Endothelial cell (in vitro differentiated cells): ENCODE data around the gene RIBC1. TPM values are rescaled to one million over a fixed set of nuclear protein-coding genes. Genes with fewer than 3 reads are reported as not detected.

Experiments used
- DNase-seq: peaks from one replicate; pipeline ENCODE4 v3.0.0; 2021; ENCODE audit warnings: low spot score
- H3K27ac Mint-ChIP-seq: one replicate; pipeline ENCODE4 v1.8.0; 2021; ENCODE audit warnings: mixed read lengths, inconsistent platforms; ENCODE audit not compliant: unreplicated experiment
- H3K27me3 Mint-ChIP-seq: one replicate; pipeline ENCODE4 v1.8.0; 2021; ENCODE audit warnings: mild to moderate bottlenecking, moderate library complexity, mixed read lengths, inconsistent platforms; ENCODE audit not compliant: unreplicated experiment
- H3K36me3 Mint-ChIP-seq: one replicate; pipeline ENCODE4 v1.8.0; 2021; ENCODE audit warnings: mild to moderate bottlenecking, low read depth, mixed read lengths, inconsistent platforms; ENCODE audit not compliant: unreplicated experiment
- H3K4me1 Mint-ChIP-seq: one replicate; pipeline ENCODE4 v1.8.0; 2021; ENCODE audit warnings: mild to moderate bottlenecking, mixed read lengths, inconsistent platforms; ENCODE audit not compliant: unreplicated experiment
- H3K4me3 Mint-ChIP-seq: one replicate; pipeline ENCODE4 v1.8.0; 2021; ENCODE audit warnings: mild to moderate bottlenecking, mixed read lengths, inconsistent platforms; ENCODE audit not compliant: unreplicated experiment
- H3K9me3 Mint-ChIP-seq: one replicate; pipeline ENCODE4 v1.8.0; 2021; ENCODE audit warnings: mixed read lengths, inconsistent platforms; ENCODE audit not compliant: unreplicated experiment
- total RNA-seq: library from RNA; stranded (reverse); fragmentation: NEBNext Ultra II Directional; extraction: Animal tissue kit (Norgen Biotek cat#: 25700); gene quantifications from one replicate; pipeline ENCODE4 v1.2.1, GENCODE V29; 2021; ENCODE audit not compliant: unreplicated experiment
- TF ChIP-seq, protein P1 (sequence below): fragments of 200-600 bp; sonication (generic); IDR thresholded peaks from one replicate; pipeline ENCODE4 v1.5.0; 2021; ENCODE audit warnings: antibody characterized with exemption; ENCODE audit not compliant: unreplicated experiment

The RIBC1 gene
- total RNA-seq, 1 donor from 2014 or later: 0.97 TPM

DNA sequence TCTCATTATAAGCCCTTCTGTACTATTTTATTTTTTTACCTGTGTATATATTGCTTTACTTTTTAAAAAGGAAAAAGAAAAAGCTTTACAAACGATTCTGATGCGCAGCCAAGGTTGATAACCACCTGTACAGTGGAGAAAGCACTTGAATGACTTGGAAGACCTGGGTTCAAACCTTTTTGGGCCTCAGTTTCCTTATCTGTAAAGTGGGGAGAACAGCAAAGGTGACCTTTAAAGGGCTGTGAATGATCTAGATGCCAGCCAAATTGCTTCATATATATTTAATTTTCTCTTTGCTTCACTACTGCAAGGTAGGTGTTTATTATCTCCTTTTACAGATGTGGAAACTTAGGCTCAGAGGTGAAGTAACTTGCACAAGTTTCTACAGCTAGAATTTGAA, 45.2 kb upstream of the RIBC1 start:
- H3K27ac Mint-ChIP-seq: no peak overlapping the region
- H3K36me3 Mint-ChIP-seq: peaks cover 35% of the 10 kb centered on the region
- H3K27me3 Mint-ChIP-seq: peaks cover 2% of the 10 kb centered on the region
- no peaks in the 10 kb centered on the region for H3K9me3 Mint-ChIP-seq
- DNase-seq: no peak
- H3K4me3 Mint-ChIP-seq: no peak overlapping the region
- peaks cover 6% of the 10 kb centered on the region for H3K4me1 Mint-ChIP-seq
- TF ChIP-seq, protein P1, sequence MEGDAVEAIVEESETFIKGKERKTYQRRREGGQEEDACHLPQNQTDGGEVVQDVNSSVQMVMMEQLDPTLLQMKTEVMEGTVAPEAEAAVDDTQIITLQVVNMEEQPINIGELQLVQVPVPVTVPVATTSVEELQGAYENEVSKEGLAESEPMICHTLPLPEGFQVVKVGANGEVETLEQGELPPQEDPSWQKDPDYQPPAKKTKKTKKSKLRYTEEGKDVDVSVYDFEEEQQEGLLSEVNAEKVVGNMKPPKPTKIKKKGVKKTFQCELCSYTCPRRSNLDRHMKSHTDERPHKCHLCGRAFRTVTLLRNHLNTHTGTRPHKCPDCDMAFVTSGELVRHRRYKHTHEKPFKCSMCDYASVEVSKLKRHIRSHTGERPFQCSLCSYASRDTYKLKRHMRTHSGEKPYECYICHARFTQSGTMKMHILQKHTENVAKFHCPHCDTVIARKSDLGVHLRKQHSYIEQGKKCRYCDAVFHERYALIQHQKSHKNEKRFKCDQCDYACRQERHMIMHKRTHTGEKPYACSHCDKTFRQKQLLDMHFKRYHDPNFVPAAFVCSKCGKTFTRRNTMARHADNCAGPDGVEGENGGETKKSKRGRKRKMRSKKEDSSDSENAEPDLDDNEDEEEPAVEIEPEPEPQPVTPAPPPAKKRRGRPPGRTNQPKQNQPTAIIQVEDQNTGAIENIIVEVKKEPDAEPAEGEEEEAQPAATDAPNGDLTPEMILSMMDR: no peak

DNA sequence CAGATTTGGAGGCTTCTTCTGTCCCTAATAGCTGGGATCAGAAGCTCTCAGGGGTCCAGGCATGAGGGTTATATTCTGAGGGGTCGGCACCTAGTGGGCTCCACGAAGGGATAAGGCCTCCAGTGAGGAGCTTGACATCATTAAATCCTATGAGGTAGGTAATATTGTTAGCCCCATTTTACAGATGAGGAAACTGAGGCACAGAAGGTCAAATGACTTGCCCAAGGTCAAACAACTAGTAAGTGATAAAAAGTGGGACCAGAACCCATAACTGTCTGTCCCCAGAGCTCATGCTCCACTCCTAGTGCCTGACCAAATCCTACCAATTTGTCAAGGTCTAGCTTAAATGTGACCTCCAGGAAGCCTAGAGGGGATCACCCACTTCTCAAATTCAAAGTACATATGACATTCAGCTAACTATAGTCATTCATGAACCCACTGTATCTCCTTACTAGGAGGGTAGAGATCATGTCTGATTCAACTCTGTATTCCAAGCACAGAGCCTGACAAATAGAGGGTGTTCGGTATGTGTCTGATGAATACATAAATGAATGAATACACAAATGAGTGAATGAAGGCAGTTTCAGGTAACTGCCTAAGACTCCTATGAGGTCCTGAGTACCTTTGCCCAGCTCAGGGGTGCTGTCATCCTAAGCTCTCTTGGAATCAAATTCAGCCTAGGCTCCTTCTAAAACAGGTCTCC, 43.5 kb upstream of the RIBC1 start:
- H3K4me1 Mint-ChIP-seq: peaks cover 6% of the 10 kb centered on the region
- H3K4me3 Mint-ChIP-seq: no peak overlapping the region
- H3K27ac Mint-ChIP-seq: no peak overlapping the region
- TF ChIP-seq, protein P1: no peak
- H3K36me3 Mint-ChIP-seq: peaks cover 29% of the 10 kb centered on the region
- H3K27me3 Mint-ChIP-seq: peaks cover 2% of the 10 kb centered on the region
- no peak for DNase-seq
- H3K9me3 Mint-ChIP-seq: no peaks in the 10 kb centered on the region

DNA sequence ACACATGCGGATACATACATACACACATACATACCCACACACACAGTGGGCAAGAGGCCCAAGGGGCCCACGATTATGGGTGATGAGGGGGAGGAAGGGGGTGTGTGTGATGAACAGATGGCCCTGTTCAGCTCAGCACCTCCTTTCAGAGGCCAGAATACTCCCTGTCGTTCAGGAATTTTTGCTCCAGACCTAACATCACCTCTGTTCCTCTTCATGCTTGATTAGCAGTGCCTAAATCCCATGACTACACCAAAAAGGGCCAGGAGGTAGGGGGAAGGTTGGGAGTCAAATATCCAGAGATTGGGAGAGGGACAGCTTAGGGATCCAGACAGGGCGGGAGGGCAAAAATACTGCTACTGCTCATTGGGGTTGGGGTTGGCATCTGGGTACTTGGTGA, 42.9 kb upstream of the RIBC1 start:
- Mint-ChIP-seq H3K9me3 (no peaks in the 10 kb centered on the region), H3K36me3 (peaks cover 24% of the 10 kb centered on the region), H3K4me1 (peaks cover under 1% of the 10 kb centered on the region), H3K27ac (no peak overlapping the region), H3K27me3 (peaks cover 2% of the 10 kb centered on the region), H3K4me3 (no peak overlapping the region)
- TF ChIP-seq, protein P1: no peak
- DNase-seq: no peak

DNA sequence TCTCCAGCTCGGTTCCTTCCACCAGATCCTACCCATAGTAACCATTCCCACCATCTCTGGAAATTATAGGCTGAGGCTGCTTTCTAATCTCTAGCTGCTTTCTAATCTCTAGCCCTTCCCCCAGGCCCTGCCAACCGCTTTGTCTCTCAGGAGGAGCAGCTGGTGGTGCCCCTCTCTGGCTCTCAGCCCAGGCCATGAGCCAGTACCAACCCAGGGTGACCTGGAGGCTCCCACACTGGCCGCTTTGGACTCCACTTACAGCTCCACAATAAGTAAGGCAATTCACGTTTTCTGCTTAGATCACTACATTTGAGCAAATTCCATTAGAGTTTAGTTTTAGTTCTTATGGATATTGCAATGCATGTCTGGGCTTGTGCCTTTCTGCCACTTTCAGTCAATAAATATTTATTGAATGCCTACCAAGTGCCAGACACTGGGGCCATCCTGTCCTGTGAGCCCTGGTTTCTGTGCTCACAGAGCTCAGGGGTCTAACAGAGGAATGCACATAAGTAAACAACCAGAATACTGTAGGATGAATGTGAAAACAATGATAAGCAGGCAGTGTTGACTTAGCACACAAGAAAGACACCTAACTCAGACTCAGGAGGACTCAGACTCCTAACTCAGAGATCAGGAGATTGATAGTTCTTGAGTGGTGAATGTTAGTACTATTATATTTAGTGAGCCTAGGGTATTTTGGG, 39.1 kb upstream of the RIBC1 start:
- Mint-ChIP-seq H3K4me1 (peaks cover 5% of the 10 kb centered on the region), H3K4me3 (no peak overlapping the region), H3K27ac (peak overlapping the region; percentile 30), H3K9me3 (no peaks in the 10 kb centered on the region), H3K36me3 (peaks cover 19% of the 10 kb centered on the region), H3K27me3 (peaks cover 1% of the 10 kb centered on the region)
- no peak for DNase-seq
- TF ChIP-seq, protein P1: no peak

DNA sequence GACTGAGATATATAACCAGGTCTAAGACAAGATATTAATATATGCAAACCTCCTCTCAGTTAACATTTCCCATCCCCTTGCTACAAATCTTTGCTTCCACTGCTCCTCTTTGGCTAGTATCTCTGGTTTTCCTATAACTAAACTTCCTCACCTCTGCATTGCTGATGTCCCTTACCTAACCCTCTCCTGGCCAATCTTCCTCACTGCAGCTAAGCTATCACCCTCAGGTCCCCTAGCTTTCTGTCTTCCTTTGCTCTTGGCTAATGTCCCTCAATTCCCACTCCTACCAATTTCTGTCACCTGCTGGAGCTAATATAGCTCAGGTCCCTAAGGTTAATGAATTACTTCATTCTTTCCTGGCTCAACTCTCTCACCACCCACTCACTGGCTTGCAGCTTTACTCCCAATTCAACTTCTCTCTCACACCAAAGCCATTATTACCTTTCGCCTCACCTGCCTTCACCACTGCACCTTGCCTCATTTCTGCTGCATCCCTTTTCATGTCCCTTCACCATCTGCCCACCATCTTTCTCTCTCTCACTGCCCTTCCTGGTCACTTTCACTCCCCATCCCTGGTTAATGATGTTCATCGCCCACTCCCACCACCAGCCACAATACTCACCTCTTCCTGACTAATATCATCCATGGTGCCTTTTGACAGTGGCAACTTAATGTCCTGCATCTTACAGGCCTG, 26.9 kb upstream of the RIBC1 start:
- TF ChIP-seq, protein P1: no peak
- peaks cover 18% of the 10 kb centered on the region for H3K36me3 Mint-ChIP-seq
- H3K9me3 Mint-ChIP-seq: peaks cover 4% of the 10 kb centered on the region
- no peak overlapping the region for H3K4me3 Mint-ChIP-seq
- no peaks in the 10 kb centered on the region for H3K4me1 Mint-ChIP-seq
- DNase-seq: no peak
- no peak overlapping the region for H3K27ac Mint-ChIP-seq
- peaks cover 2% of the 10 kb centered on the region for H3K27me3 Mint-ChIP-seq
